Measurements from ENCODE around the gene SPOCD1. TPM values are rescaled to one million over a fixed set of nuclear protein-coding genes. Genes with fewer than 3 reads are reported as not detected.

The SPOCD1 gene
- total and polyA plus RNA-seq, 2 experiments from 2014 or later = 0.73 to 1.3 TPM

- Mint-ChIP-seq H3K27ac (no peak overlapping the region), H3K9me3 (no peaks in the 10 kb centered on the region), H3K4me3 (no peak overlapping the region), H3K4me1 (peaks cover 38% of the 10 kb centered on the region), H3K27me3 (ENCODE audit: insufficient read depth, low read depth, poor library complexity) (peaks cover 10% of the 10 kb centered on the region), H3K36me3 (ENCODE audit: low read depth) (no peaks in the 10 kb centered on the region; the same call in 2 of the 3 replicates)
- no peaks in the 10 kb centered on the region for H3F3A ChIP-seq (replicated peaks; ENCODE audit: low read depth)
- no peaks in the 10 kb centered on the region for H3K9me2 ChIP-seq (ENCODE audit: insufficient read depth)
- DNase-seq (ENCODE audit: low spot score) = no peak
- H3K36me3 ChIP-seq (ENCODE audit: insufficient read depth) = no peaks in the 10 kb centered on the region
- TF ChIP-seq CREB1 (CRISPR knock-in tag; IDR thresholded peaks at IDR 0.05; ENCODE audit: low read depth) (no peak), STAT1 (IDR thresholded peaks at IDR 0.05; ENCODE audit: unreplicated experiment) (no peak), CTCF (conservative IDR thresholded peaks at IDR 0.05; ENCODE audit: low read depth in 2 of 2) (no peak), ZNF331 (CRISPR knock-in tag; IDR thresholded peaks at IDR 0.05; ENCODE audit: low read depth) (no peak), ZNF114 (CRISPR knock-in tag; IDR thresholded peaks at IDR 0.05) (no peak), ETS1 (IDR thresholded peaks at IDR 0.05) (no peak), NANOG (IDR thresholded peaks at IDR 0.05; ENCODE audit: borderline replicate concordance) (no peak), POLR2AphosphoS5 (IDR thresholded peaks at IDR 0.05; ENCODE audit: low read depth) (no peak)
- H3K4me2 ChIP-seq = no peak overlapping the region
- no peaks in the 10 kb centered on the region for H4K20me1 ChIP-seq (replicated peaks; ENCODE audit: insufficient read depth)
- no peak overlapping the region for H3K4me3 ChIP-seq
- no peaks in the 10 kb centered on the region for H3K27me3 ChIP-seq (ENCODE audit: insufficient read depth)
- peaks cover 14% of the 10 kb centered on the region for H3K4me1 ChIP-seq (ENCODE audit: insufficient read depth)
- no peak for ATAC-seq
- no peak overlapping the region for H2AFZ ChIP-seq
- no peaks in the 10 kb centered on the region for H3K79me2 ChIP-seq (replicated peaks; ENCODE audit: insufficient read depth)
- no peak overlapping the region for H3K27ac ChIP-seq (ENCODE audit: low read depth)
Measured at GRCh38 chr1:31744165-31744888, 71.5 kb downstream of the SPOCD1 start.

GRCh38 chr1:31742462-31743212 is 73.2 kb downstream of the SPOCD1 start:
- no peak overlapping the region for H3K27ac ChIP-seq (ENCODE audit: low read depth)
- Mint-ChIP-seq H3K27ac (no peak overlapping the region), H3K4me3 (no peak overlapping the region), H3K27me3 (ENCODE audit: insufficient read depth, low read depth, poor library complexity) (peaks cover 9% of the 10 kb centered on the region), H3K36me3 (ENCODE audit: low read depth) (no peaks in the 10 kb centered on the region; the same call in 2 of the 3 replicates), H3K9me3 (no peaks in the 10 kb centered on the region), H3K4me1 (peaks cover 34% of the 10 kb centered on the region)
- H3K27me3 ChIP-seq (ENCODE audit: insufficient read depth) = no peaks in the 10 kb centered on the region
- no peak overlapping the region for H3K4me3 ChIP-seq
- ATAC-seq (peak; percentile 45), DNase-seq (ENCODE audit: low spot score) (peak; percentile 74)
- H3K79me2 ChIP-seq (replicated peaks; ENCODE audit: insufficient read depth) = no peaks in the 10 kb centered on the region
- peaks cover 14% of the 10 kb centered on the region for H3K4me1 ChIP-seq (ENCODE audit: insufficient read depth)
- H3K36me3 ChIP-seq (ENCODE audit: insufficient read depth) = no peaks in the 10 kb centered on the region
- H3K9me2 ChIP-seq (ENCODE audit: insufficient read depth) = no peaks in the 10 kb centered on the region
- H4K20me1 ChIP-seq (replicated peaks; ENCODE audit: insufficient read depth) = no peaks in the 10 kb centered on the region
- no peak overlapping the region for H3K4me2 ChIP-seq
- H2AFZ ChIP-seq = no peak overlapping the region
- no peaks in the 10 kb centered on the region for H3F3A ChIP-seq (replicated peaks; ENCODE audit: low read depth)
- TF ChIP-seq POLR2AphosphoS5 (IDR thresholded peaks at IDR 0.05; ENCODE audit: low read depth) (no peak), JUNB (IDR thresholded peaks at IDR 0.05; ENCODE audit: unreplicated experiment) (no peak), ZNF462 (CRISPR knock-in tag; IDR thresholded peaks at IDR 0.05) (no peak), ZNF331 (CRISPR knock-in tag; IDR thresholded peaks at IDR 0.05; ENCODE audit: low read depth) (no peak), NANOG (IDR thresholded peaks at IDR 0.05; ENCODE audit: borderline replicate concordance) (no peak)

Measured in GM23338 (cell line).